Panc1 (cell line): ENCODE results near the gene SOX12. TPM values are rescaled to one million over a fixed set of nuclear protein-coding genes. Genes with fewer than 3 reads are reported as not detected.

Experiments
- ATAC-seq: fragments of 200-7000 bp; cut with Tn5 transposase; 2 replicates; pipeline ENCODE4 v1.9.1; 2020; ENCODE audit warnings: mild to moderate bottlenecking, moderate library complexity
- BruUV-seq: library from RNA; stranded (reverse); fragments of 400-500 nt; replicated peaks from 2 replicates; lab custom pipeline; 2021; lab: Mats Ljungman, UMichigan
- CTCF ChIA-PET: fragments of 300-600 bp; sonication (Branson Sonifier 250); formaldehyde crosslinking; loops from one replicate; lab custom pipeline; 2022; ENCODE audit warnings: antibody characterized with exemption; lab: Charles Lee
- POLR2A ChIA-PET: fragments of 300-600 bp; sonication (Branson Sonifier 250); formaldehyde crosslinking; loops from one replicate; lab custom pipeline; 2022; ENCODE audit warnings: antibody characterized with exemption; lab: Charles Lee
- DNase-seq: peaks from one replicate; pipeline ENCODE4 v3.0.0-alpha.2; 2010; ENCODE audit warnings: low read depth, low spot score
- H3K27ac ChIP-seq: 2 replicates; pipeline ENCODE4 v1.5.1; 2011; ENCODE audit warnings: mild to moderate bottlenecking, low read length, inconsistent platforms
- H3K27me3 ChIP-seq: fragments of 200-500 bp; sonication (Bioruptor generic); 2 replicates; pipeline ENCODE4 v1.6.0; 2014; ENCODE audit warnings: low read length, inconsistent platforms; ENCODE audit not compliant: control insufficient read depth, insufficient read depth
- H3K36me3 ChIP-seq: fragments of 200-500 bp; sonication (Bioruptor generic); 2 replicates; pipeline ENCODE4 v1.5.1; 2014; ENCODE audit warnings: inconsistent platforms, mild to moderate bottlenecking, low read length, moderate library complexity; ENCODE audit not compliant: control insufficient read depth, insufficient read depth
- H3K4me1 ChIP-seq: 2 replicates; pipeline ENCODE4 v1.5.1; 2011; ENCODE audit warnings: inconsistent platforms, mild to moderate bottlenecking, low read length, moderate library complexity; ENCODE audit not compliant: control insufficient read depth, insufficient read depth
- H3K4me3 ChIP-seq, 2 experiments: 2 replicates each; pipeline ENCODE4 v1.5.1; 2011 to 2012; ENCODE audit warnings: low read depth in 2 of 2, low read length in 2 of 2, mild to moderate bottlenecking in 2 of 2, inconsistent platforms in 1 of 2, moderate library complexity in 1 of 2
- H3K9me3 ChIP-seq: fragments of 200-500 bp; sonication (Bioruptor generic); 2 replicates; pipeline ENCODE4 v1.5.1; 2014; ENCODE audit warnings: low read depth, mild to moderate bottlenecking, inconsistent platforms, low read length, moderate library complexity; ENCODE audit not compliant: control insufficient read depth, insufficient read depth
- POLR2AphosphoS5 ChIP-seq: IDR thresholded peaks from 2 replicates; pipeline ENCODE4 v1.6.1; 2012; ENCODE audit warnings: mild to moderate bottlenecking, low read depth, low read length, moderate library complexity
- REST ChIP-seq, 2 experiments: IDR thresholded peaks; 2 replicates each; pipeline ENCODE4 v1.6.1; 2011 to 2012; ENCODE audit warnings: low read depth in 2 of 2, control low read depth in 1 of 2, low read length in 1 of 2, mild to moderate bottlenecking in 1 of 2, moderate library complexity in 1 of 2; ENCODE audit not compliant: insufficient read depth in 1 of 2
- SIN3A ChIP-seq: IDR thresholded peaks from 2 replicates; pipeline ENCODE4 v1.6.1; 2012; ENCODE audit warnings: low read depth, mild to moderate bottlenecking, low read length, moderate library complexity, borderline replicate concordance; ENCODE audit not compliant: insufficient read depth
- TCF7L2 ChIP-seq: IDR thresholded peaks from 2 replicates; pipeline ENCODE4 v1.6.1; 2011; ENCODE audit warnings: mild to moderate bottlenecking, low read depth, low read length, inconsistent platforms
- in situ Hi-C: cut with HindIII; loops from 2 replicates; pipeline ENCODE4 v1.10.0; 2016; ENCODE audit warnings: low sequenced_read_pairs, low pct_unique_long_range_greater_than_20kb
- intact Hi-C: fragments of 100-400 bp; cut with micrococcal nuclease; formaldehyde crosslinking; loops from one replicate; pipeline ENCODE4 v1.10.0; 2022; ENCODE audit not compliant: unreplicated experiment
- total RNA-seq: library from RNA; stranded (reverse); gene quantifications from one replicate; pipeline ENCODE4 v1.2.1, GENCODE V29; 2021; ENCODE audit not compliant: unreplicated experiment

SOX12 gene
- total RNA-seq, 1 experiment from 2014 or later = 48.6 TPM

GRCh38 chr20:324177-325044 lies 941 bp upstream of the SOX12 start:
- CTCF ChIA-PET = interaction anchor here (0.6 to 0.8 kb wide), 2 partner anchors 14 to 56 kb away, joined by 3 read pairs; partner anchors contain the start of gene TRIB3
- Histone ChIP-seq H3K27me3 (no peaks in the 10 kb centered on the region), H3K4me3 (peak overlapping the region; percentile 74 to 97), H3K9me3 (no peaks in the 10 kb centered on the region), H3K4me1 (peaks cover 17% of the 10 kb centered on the region), H3K27ac (peak overlapping the region; percentile 97), H3K36me3 (no peaks in the 10 kb centered on the region; the same call in 1 of the 2 replicates)
- DNase-seq (peak; percentile 76), ATAC-seq (peak; percentile 65)
- BruUV-seq = TSS peak; percentile 89
- intact Hi-C loops (no loop called here), in situ Hi-C loops (no loop called here)
- TF ChIP-seq REST (IDR thresholded peaks at IDR 0.05; ENCODE audit: insufficient read depth in 1 of 2, low read depth in 2 of 2, low read length in 1 of 2) (no peak), POLR2AphosphoS5 (peak; percentile 75), SIN3A (peak; percentile 90; the same call in 1 of the 2 replicates)
- POLR2A ChIA-PET = interaction anchor here (0.7 kb wide), 1 partner anchor 24 kb away, joined by 4 read pairs; no protein-coding TSS in a partner anchor

GRCh38 chr20:325889-326644 lies 715 bp downstream of the SOX12 start:
- CTCF ChIA-PET = no interaction called here

More at GRCh38 chr20:325889-326644, 715 bp downstream of the SOX12 start:
- in situ Hi-C loops = no loop called here
- TF ChIP-seq REST (IDR thresholded peaks at IDR 0.05; ENCODE audit: insufficient read depth in 1 of 2, low read depth in 2 of 2, low read length in 1 of 2) (no peak), TCF7L2 (peak; percentile 83; the same call in 1 of the 2 replicates), POLR2AphosphoS5 (peak; percentile 52), SIN3A (no peak; the same call in 1 of the 2 replicates)
- Histone ChIP-seq H3K4me1 (peaks cover 28% of the 10 kb centered on the region), H3K27ac (peak overlapping the region; percentile 85), H3K27me3 (no peaks in the 10 kb centered on the region), H3K4me3 (peak overlapping the region; percentile 74 to 79), H3K36me3 (no peaks in the 10 kb centered on the region; the same call in 1 of the 2 replicates), H3K9me3 (no peaks in the 10 kb centered on the region)
- peak; percentile 3 for ATAC-seq
- POLR2A ChIA-PET = interaction anchor here (0.6 kb wide), 2 partner anchors 14 to 169 kb away, joined by 3 read pairs; partner anchors contain the start of gene DEFB127
- no TSS peak for BruUV-seq
- intact Hi-C loops = no loop called here
- DNase-seq = no peak
